Left lung (tissue), 10 donors: ENCODE measurements around the gene FAT2. TPM values are rescaled to one million over a fixed set of nuclear protein-coding genes. Genes with fewer than 3 reads are reported as not detected.
A peak's percentile ranks its signal among the peaks of the same experiment; 100 is the strongest.

Source experiments
- ATAC-seq: fragments of 200-7000 bp; cut with Tn5 transposase; one replicate; pipeline ENCODE4 v1.9.1; 2020; ENCODE audit warnings: moderate library complexity
- DNase-seq, 4 donors: peaks; one replicate each; pipeline ENCODE4 v3.0.0-alpha.2; 2013 to 2020
- H3K27ac ChIP-seq, 2 donors: fragments of 200-600 bp; sonication (generic) in 1 of 2; one replicate each; pipeline versions ENCODE4 v1.5.0 to v1.8.0; 2020 to 2021
- H3K27me3 ChIP-seq, 2 donors: fragments of 200-600 bp; sonication (generic) in 1 of 2; one replicate each; pipeline versions ENCODE4 v1.5.0 to v1.8.0; 2020 to 2021
- H3K36me3 ChIP-seq, 2 donors: fragments of 200-600 bp; sonication (generic) in 1 of 2; one replicate each; pipeline versions ENCODE4 v1.5.0 to v1.8.0; 2020 to 2021
- H3K4me1 ChIP-seq, 2 donors: fragments of 200-600 bp; one replicate each; pipeline ENCODE4 v1.8.0; 2021
- H3K4me3 ChIP-seq, 2 donors: fragments of 200-600 bp; sonication (generic) in 1 of 2; one replicate each; pipeline versions ENCODE4 v1.5.0 to v1.8.0; 2020 to 2021; ENCODE audit warnings: mild to moderate bottlenecking in 1 of 2
- H3K9me3 ChIP-seq, 2 donors: fragments of 200-600 bp; sonication (generic) in 1 of 2; one replicate each; pipeline versions ENCODE4 v1.5.0 to v1.8.0; 2020 to 2021
- CTCF ChIP-seq, 2 donors: fragments of 200-600 bp; sonication (generic) in 1 of 2; IDR thresholded peaks; one replicate each; pipeline versions ENCODE4 v1.5.0 to v1.8.0; 2021; ENCODE audit warnings: antibody characterized with exemption in 2 of 2
- intact Hi-C, 2 donors: fragments of 100-400 bp; cut with DNase I; formaldehyde crosslinking; loops; one replicate each; pipeline versions ENCODE4 v1.11.2 to v1.14.2; 2022
- polyA plus RNA-seq, 6 donors: library from polyadenylated mRNA; unstranded; fragments of 120-200 nt; gene quantifications; one replicate each; pipeline ENCODE4 v1.2.1, GENCODE V29; 2013; ENCODE audit not compliant: insufficient read length in 6 of 6
- total RNA-seq, 2 donors: library from RNA; stranded (reverse); fragmentation: NEBNext Ultra II Directional; extraction: Animal tissue kit (Norgen Biotek cat#: 25700); gene quantifications; one replicate each; pipeline ENCODE4 v1.2.1, GENCODE V29; 2021
- donor health status: DM: no; HTN: yes; CAD: no.
- donor health status: DM: no; HTN: no; CAD: no.

FAT2 gene
- total and polyA plus RNA-seq, 8 donors: 0.03 to 0.79 (median 0.15) TPM

DNA sequence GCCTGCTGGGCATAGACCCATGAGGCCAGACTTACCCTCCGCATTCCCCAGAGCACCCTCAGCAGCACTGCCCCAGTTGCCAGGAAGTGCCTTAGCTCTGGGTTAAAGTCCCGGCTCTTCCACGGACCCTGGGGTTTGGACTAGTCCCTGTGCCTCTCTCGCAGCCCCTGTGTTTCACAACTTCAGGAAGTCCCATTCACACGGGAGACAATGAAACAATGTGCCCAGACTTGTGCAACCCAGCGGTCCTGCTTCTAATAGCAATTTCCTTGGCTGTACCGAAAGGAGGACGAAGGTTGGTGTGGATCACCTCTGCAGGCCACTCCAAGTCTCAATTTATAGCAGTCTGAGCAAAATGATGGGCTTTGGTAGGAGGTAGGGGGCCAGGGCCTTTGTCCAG is 41.8 kb upstream of the FAT2 start:
- intact Hi-C loops: no loop called here
- H3K4me1 ChIP-seq: no peaks in the 10 kb centered on the region
- H3K27me3 ChIP-seq: peaks cover 0 to 18% of the 10 kb centered on the region in 2 donors
- DNase-seq (no peak), ATAC-seq (no peak)
- H3K4me3 ChIP-seq: no peak overlapping the region
- H3K9me3 ChIP-seq: no peaks in the 10 kb centered on the region
- H3K36me3 ChIP-seq: no peaks in the 10 kb centered on the region
- no peak for TF ChIP-seq CTCF (IDR thresholded peaks at IDR 0.05)
- H3K27ac ChIP-seq: no peak overlapping the region

DNA sequence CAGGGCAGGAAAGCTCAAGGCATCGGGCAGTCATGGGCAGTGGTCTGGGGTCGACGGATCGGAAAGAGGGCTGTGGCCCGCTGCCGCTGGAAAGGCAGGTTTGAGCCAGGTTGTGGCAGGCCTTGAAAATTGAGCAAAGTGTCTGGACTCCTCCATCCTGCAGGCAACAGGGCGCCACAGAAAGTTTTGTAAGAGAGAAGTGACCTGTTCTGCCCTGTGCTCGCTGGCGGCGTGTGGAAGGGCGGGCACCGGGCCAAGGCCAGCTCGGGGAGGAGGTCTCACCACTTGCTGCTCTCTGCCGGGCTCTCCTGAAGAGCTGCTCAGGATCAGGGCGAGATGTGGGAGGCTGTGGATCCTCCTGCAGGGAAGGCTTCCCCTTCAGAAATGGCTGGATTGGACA is 41.4 kb upstream of the FAT2 start:
- Histone ChIP-seq H3K9me3 (no peaks in the 10 kb centered on the region), H3K4me1 (no peaks in the 10 kb centered on the region), H3K27ac (no peak overlapping the region), H3K36me3 (no peaks in the 10 kb centered on the region), H3K27me3 (peaks cover 0 to 18% of the 10 kb centered on the region in 2 donors), H3K4me3 (no peak overlapping the region)
- DNase-seq (peak in 2 of 4 donors; percentile 24 to 76), ATAC-seq (no peak)
- intact Hi-C loops: no loop called here
- no peak for TF ChIP-seq CTCF (IDR thresholded peaks at IDR 0.05)

DNA sequence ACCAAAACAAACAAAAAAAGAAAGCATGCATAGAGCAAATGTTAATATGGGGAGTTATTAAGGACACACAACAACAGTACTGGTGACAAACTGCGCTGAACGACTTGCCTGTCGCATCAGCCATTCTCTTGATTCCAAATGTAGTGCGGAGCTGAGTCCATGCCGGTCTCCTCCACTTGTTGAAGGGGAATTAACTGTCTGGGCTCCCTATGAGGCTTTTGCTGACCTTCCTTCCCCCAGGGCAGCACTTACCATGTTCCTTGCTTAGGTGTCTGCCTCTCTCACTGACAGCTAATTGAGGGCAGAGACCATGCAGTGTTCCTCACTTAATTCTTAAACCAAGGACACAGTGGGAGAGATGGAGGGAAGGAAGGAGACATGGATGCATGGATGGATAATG is 40.8 kb upstream of the FAT2 start:
- Histone ChIP-seq H3K27ac (no peak overlapping the region), H3K4me1 (no peaks in the 10 kb centered on the region), H3K36me3 (no peaks in the 10 kb centered on the region), H3K9me3 (no peaks in the 10 kb centered on the region), H3K4me3 (no peak overlapping the region), H3K27me3 (peaks cover 0 to 18% of the 10 kb centered on the region in 2 donors)
- DNase-seq (no peak), ATAC-seq (no peak)
- TF ChIP-seq CTCF (IDR thresholded peaks at IDR 0.05): no peak
- intact Hi-C loops: no loop called here

- no peaks in the 10 kb centered on the region for H3K36me3 ChIP-seq
- DNase-seq (no peak), ATAC-seq (no peak)
- no peak for TF ChIP-seq CTCF (IDR thresholded peaks at IDR 0.05)
- H3K4me1 ChIP-seq: no peaks in the 10 kb centered on the region
- H3K27ac ChIP-seq: no peak overlapping the region
- H3K27me3 ChIP-seq: peaks cover 0 to 11% of the 10 kb centered on the region in 2 donors
- intact Hi-C loops: no loop called here
- no peaks in the 10 kb centered on the region for H3K9me3 ChIP-seq
- H3K4me3 ChIP-seq: no peak overlapping the region
Observed at GRCh38 chr5:151630088-151630487, 39.0 kb upstream of the FAT2 start.

- ATAC-seq: no peak
- Histone ChIP-seq H3K27ac (no peak overlapping the region), H3K27me3 (no peaks in the 10 kb centered on the region), H3K4me3 (no peak overlapping the region), H3K9me3 (no peaks in the 10 kb centered on the region), H3K4me1 (no peaks in the 10 kb centered on the region), H3K36me3 (no peaks in the 10 kb centered on the region)
- no peak for DNase-seq
- no peak for TF ChIP-seq CTCF (IDR thresholded peaks at IDR 0.05)
- intact Hi-C loops: no loop called here
Observed at GRCh38 chr5:151628112-151628823, 37.1 kb upstream of the FAT2 start.
